Measurements from ENCODE around the gene THRAP3.
A peak's percentile ranks its signal among the peaks of the same experiment; 100 is the strongest.

The THRAP3 gene

GRCh38 chr1:36329817-36330216, 105.6 kb downstream of the THRAP3 start:
- DNase-seq, result no peak

- no peak for DNase-seq
Measured at GRCh38 chr1:36330940-36331339, 106.7 kb downstream of the THRAP3 start.

GRCh38 chr1:36337830-36338229, 113.6 kb downstream of the THRAP3 start:
- DNase-seq, result peak; percentile 46

GRCh38 chr1:36339215-36339614, 115.0 kb downstream of the THRAP3 start:
- no peak for DNase-seq

DNA sequence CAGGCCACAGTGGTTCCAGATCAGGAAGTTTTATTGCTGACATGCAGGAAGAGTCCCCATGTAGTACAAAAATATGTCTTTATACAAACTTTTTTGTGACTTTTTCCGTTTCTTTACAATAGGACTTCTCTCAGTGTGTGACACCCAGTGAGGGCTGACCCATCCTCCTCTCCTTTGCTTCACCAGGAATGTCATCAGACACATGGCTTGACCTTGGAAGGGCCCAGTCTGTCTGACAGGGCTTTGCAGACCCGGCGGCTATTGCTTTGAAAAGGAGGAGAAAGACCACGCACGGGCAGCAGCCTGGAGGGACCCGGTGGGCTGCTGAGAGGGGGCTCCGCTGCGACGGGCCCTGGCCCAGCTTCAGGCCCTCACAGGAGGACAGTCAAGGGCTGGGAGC, 115.4 kb downstream of the THRAP3 start:
- DNase-seq, result no peak

GRCh38 chr1:36341626-36342320, 117.5 kb downstream of the THRAP3 start:
- no peak for DNase-seq

DNA sequence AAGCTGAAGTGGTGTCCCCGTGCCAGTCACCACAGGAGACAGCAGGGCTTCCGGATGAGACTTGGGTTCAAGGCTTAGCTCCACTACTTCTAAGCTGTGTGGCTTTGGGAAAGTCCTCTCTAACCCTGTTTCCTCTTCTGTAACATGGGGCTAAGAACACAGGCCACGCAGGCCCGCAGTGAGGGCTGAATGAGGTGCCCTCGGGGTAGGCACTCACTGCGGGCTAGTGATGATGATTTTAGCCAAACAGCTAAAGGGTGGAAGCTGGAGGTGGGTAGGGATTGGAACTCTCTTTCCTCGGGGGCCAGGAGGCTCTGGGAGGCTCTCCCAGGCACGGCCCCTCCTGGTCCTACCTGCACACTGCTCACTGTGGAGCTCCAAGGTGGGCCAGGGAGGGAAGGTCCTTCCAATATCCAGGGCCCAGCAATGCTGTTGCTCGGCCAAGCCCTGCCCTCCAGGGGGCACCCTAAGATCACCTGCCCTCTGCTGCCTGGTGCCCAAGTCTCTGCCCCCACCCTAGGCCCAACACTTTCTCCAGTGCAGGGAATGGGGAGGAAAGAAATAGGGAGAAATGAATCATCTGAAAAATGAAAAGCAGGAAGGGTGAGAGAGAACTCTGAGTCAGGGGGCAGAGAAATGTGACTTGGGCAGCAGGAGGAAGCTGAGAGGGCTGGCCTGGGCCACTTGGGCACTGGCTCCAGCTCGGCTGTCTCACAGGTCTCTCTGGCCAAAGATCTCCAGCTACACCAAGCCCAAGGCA, 118.4 kb downstream of the THRAP3 start:
- peak; percentile 32 for DNase-seq

DNA sequence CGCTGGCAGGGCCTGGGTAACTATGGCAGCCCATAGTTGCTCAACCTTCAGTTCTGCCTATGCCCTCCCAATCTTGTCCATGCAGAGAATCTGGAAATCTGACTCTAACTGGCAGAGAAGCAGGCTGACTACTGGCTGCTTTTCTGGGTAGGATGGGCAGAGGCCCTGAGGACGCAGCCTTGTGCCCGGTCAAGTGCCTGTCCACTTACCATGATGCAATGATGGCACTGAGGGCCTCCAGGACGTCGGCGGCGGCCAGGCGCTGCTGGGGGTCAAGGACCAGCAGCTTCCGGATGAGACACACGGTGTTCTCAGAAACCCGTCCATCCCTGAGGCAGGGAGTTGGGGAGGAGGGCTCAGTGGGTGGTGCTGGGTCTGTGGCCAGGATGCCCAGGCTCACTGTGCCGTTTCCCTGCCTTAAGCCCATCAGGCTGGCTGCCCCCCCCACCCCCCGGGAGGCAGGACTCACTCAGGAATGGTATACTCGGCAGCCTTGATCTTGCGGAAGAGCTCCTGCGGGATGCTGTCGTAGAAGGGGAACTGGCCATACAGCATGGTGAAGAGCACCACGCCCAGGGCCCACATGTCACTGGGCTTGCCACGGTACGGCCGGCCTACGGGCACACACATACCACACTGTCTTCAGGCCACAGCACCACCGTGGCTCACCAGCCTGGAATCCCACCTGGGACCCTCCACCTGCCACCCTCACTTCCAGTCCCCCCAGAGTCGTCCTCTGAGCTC, 119.6 kb downstream of the THRAP3 start:
- no peak for DNase-seq

GRCh38 chr1:36344395-36344680, 120.1 kb downstream of the THRAP3 start:
- DNase-seq, result no peak

- no peak for DNase-seq
Measured at GRCh38 chr1:36345353-36345752, 121.1 kb downstream of the THRAP3 start.

DNA sequence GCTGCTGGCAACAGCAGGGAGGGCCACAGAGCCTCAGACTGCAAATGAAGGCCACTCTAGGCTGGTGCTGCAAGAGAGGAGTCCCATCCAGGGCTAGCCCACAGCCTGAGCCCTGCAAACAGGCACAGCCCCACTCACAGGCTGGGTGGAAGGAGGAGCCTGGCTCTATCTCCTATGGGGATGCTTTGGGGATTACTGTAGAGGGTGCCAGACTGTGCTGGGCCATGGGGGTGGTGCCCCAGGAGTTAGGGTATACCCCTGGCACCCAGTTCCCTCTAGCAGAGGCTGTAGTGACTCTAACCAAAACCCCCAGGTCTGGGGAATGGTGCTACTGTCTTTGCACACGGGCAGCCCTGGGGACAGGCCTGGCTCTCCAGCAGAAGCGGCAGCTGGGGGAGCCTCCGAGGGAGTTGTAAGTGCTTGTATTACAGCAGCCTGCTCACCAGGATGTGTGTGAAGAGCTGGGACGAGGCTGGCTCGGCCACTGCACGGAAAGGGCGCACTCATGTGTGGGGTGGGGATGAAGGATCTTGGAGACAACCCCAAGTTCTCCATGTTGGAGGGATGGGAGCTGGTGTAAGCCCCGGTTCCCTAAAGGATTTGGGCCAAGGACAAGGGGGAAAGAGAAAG, 122.6 kb downstream of the THRAP3 start:
- no peak for DNase-seq

- DNase-seq, result peak; percentile 63
Measured at GRCh38 chr1:36349241-36349671, 125.0 kb downstream of the THRAP3 start.

- no peak for DNase-seq
Measured at GRCh38 chr1:36349839-36350238, 125.6 kb downstream of the THRAP3 start.

DNA sequence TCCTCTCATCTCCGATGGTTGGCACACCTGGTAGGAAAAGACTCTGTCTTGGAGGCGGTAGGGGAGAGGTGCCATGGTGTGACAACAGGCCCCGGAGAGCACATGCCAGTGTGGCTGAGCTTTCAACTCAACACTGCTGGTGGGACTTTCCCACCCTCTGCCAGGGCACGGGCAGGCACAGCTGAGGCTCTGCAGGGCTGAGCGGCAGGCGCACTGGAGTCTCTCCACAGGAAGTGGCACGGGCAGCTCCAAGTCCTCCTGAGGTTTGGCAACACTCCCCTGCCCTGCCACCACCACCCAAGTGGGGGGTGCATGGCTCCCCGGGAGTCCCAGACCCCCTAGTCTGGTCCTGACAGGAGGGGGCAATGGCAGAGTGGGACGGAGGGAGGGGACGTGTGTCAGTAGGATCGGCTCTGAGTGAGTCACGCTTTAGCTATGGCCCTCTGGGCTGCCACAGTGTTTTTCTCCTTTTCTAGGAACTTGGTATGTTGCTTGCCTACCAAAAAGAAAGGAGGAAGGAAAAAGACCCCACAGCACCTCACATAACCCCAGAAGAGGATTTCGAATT, 126.5 kb downstream of the THRAP3 start:
- DNase-seq, result peak; percentile 49

GRCh38 chr1:36351227-36351977, 127.2 kb downstream of the THRAP3 start:
- DNase-seq, result peak; percentile 40

DNA sequence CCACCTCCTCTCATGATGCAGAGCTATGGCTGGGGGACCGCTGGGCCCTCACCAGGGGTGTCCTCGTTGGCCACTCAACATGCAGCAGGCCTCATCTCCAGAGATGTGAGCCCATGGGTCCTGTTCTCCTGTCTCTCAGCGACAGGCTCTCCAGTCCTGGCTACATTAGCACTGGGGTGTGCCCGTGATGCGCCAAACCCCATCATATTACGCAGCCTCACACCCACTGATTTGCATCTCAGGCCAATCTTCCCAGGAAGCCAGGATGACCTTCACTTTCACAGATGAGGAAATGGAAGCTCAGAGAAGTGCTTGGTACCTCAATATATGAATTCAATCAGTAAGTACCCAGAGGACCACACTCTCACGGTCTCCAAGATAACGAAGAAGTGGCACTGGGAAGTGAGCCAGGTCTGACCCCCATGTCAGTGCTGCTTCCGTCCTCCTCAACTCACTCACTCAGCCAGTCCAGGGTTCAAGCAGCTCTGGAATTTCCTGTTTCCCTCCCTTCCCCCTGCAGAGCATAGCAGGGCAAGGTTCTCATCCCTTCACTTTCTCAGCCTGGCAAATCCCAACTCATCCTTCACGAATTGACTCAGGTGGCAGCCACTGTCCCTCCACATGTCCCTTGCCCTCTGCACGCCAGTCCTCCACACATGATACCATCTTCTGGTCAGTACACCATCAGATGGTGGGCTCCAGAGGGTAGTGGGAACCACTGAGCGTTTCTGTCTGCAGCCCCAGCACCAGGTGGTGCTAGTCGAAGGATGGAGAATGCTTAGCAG, 128.1 kb downstream of the THRAP3 start:
- peak; percentile 21 for DNase-seq

GRCh38 chr1:36352910-36353878, 129.0 kb downstream of the THRAP3 start:
- DNase-seq, result no peak

- DNase-seq, result no peak
Measured at GRCh38 chr1:36354486-36354885, 130.2 kb downstream of the THRAP3 start.

All from inflammatory macrophage treated with lipopolysaccharide for 4 hours (primary cell).